ENCODE data around the gene NOTCH4. TPM values are rescaled to one million over a fixed set of nuclear protein-coding genes. Genes with fewer than 3 reads are reported as not detected.
A peak's percentile ranks its signal among the peaks of the same experiment; 100 is the strongest.

NOTCH4 gene
- total and polyA plus RNA-seq, 9 of the 15 experiments (the other 6 are each of a cell fraction or from before 2014, with no cell fraction given) = 0.24 to 4.3 (median 1.7) TPM

GRCh38 chr6:32178547-32179440 lies 45.1 kb downstream of the NOTCH4 start (continued):
- TF ChIP-seq, protein P1, sequence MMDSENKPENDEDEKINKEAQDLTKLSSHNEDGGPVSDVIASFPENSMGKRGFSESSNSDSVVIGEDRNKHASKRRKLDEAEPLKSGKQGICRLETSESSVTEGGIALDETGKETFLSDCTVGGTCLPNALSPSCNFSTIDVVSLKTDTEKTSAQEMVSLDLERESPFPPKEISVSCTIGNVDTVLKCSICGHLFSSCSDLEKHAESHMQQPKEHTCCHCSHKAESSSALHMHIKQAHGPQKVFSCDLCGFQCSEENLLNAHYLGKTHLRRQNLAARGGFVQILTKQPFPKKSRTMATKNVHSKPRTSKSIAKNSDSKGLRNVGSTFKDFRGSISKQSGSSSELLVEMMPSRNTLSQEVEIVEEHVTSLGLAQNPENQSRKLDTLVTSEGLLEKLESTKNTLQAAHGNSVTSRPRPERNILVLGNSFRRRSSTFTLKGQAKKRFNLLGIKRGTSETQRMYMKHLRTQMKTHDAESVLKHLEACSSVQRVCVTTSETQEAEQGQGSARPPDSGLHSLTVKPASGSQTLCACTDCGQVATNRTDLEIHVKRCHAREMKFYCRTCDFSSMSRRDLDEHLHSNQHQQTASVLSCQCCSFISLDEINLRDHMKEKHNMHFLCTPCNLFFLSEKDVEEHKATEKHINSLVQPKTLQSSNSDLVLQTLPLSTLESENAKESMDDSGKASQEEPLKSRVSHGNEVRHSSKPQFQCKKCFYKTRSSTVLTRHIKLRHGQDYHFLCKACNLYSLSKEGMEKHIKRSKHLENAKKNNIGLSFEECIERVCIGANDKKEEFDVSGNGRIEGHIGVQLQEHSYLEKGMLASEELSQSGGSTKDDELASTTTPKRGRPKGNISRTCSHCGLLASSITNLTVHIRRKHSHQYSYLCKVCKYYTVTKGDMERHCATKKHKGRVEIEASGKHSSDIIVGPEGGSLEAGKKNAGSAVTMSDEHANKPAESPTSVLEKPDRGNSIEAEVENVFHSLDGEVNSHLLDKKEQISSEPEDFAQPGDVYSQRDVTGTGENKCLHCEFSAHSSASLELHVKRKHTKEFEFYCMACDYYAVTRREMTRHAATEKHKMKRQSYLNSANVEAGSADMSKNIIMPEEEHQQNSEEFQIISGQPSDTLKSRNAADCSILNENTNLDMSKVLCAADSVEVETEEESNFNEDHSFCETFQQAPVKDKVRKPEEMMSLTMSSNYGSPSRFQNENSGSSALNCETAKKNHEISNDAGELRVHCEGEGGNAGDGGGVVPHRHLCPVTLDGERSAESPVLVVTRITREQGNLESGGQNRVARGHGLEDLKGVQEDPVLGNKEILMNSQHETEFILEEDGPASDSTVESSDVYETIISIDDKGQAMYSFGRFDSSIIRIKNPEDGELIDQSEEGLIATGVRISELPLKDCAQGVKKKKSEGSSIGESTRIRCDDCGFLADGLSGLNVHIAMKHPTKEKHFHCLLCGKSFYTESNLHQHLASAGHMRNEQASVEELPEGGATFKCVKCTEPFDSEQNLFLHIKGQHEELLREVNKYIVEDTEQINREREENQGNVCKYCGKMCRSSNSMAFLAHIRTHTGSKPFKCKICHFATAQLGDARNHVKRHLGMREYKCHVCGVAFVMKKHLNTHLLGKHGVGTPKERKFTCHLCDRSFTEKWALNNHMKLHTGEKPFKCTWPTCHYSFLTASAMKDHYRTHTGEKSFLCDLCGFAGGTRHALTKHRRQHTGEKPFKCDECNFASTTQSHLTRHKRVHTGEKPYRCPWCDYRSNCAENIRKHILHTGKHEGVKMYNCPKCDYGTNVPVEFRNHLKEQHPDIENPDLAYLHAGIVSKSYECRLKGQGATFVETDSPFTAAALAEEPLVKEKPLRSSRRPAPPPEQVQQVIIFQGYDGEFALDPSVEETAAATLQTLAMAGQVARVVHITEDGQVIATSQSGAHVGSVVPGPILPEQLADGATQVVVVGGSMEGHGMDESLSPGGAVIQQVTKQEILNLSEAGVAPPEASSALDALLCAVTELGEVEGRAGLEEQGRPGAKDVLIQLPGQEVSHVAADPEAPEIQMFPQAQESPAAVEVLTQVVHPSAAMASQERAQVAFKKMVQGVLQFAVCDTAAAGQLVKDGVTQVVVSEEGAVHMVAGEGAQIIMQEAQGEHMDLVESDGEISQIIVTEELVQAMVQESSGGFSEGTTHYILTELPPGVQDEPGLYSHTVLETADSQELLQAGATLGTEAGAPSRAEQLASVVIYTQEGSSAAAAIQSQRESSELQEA (IDR thresholded peaks at IDR 0.05; ENCODE audit: low read depth) = no peak
- no peak for TF ChIP-seq ZBTB8A (IDR thresholded peaks at IDR 0.05; ENCODE audit: partially characterized antibody)
- TF ChIP-seq TCFL5 (CRISPR knock-in tag; conservative IDR thresholded peaks at IDR 0.05) = no peak
- TF ChIP-seq XRCC5 (IDR thresholded peaks at IDR 0.05; ENCODE audit: low read depth, low read length) = 0 out of 2 replicates have a peak, but pooled peaks have one; percentile 24
- TF ChIP-seq BRCA1 (IDR thresholded peaks at IDR 0.05) = no peak
- no peak for TF ChIP-seq BRCA1 (CRISPR knock-in tag; IDR thresholded peaks at IDR 0.05)
- TF ChIP-seq FOXJ3 (CRISPR knock-in tag; IDR thresholded peaks at IDR 0.05) = no peak
- TF ChIP-seq MCM7 (IDR thresholded peaks at IDR 0.05) = no peak; a peak in 1 of 4 replicates
- TF ChIP-seq TBL1XR1 (IDR thresholded peaks at IDR 0.05; ENCODE audit: low read length in 2 of 2) = no peak
- TF ChIP-seq MEF2A (IDR thresholded peaks at IDR 0.05; ENCODE audit: control insufficient read depth, low read depth, low read length) = no peak
- no peak for TF ChIP-seq SNRNP70 (optimal IDR thresholded peaks at IDR 0.05; ENCODE audit: low read depth, low read length)
- no peak for TF ChIP-seq ZNF354B (CRISPR knock-in tag; IDR thresholded peaks at IDR 0.05)
- TF ChIP-seq IFI16 (CRISPR knock-in tag; IDR thresholded peaks at IDR 0.05) = no peak
- TF ChIP-seq TCF7 (IDR thresholded peaks at IDR 0.05; ENCODE audit: borderline replicate concordance) = no peak
- TF ChIP-seq, protein P2, sequence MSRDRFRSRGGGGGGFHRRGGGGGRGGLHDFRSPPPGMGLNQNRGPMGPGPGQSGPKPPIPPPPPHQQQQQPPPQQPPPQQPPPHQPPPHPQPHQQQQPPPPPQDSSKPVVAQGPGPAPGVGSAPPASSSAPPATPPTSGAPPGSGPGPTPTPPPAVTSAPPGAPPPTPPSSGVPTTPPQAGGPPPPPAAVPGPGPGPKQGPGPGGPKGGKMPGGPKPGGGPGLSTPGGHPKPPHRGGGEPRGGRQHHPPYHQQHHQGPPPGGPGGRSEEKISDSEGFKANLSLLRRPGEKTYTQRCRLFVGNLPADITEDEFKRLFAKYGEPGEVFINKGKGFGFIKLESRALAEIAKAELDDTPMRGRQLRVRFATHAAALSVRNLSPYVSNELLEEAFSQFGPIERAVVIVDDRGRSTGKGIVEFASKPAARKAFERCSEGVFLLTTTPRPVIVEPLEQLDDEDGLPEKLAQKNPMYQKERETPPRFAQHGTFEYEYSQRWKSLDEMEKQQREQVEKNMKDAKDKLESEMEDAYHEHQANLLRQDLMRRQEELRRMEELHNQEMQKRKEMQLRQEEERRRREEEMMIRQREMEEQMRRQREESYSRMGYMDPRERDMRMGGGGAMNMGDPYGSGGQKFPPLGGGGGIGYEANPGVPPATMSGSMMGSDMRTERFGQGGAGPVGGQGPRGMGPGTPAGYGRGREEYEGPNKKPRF (IDR thresholded peaks at IDR 0.05; ENCODE audit: low read depth, low read length) = no peak
- TF ChIP-seq, protein P3, sequence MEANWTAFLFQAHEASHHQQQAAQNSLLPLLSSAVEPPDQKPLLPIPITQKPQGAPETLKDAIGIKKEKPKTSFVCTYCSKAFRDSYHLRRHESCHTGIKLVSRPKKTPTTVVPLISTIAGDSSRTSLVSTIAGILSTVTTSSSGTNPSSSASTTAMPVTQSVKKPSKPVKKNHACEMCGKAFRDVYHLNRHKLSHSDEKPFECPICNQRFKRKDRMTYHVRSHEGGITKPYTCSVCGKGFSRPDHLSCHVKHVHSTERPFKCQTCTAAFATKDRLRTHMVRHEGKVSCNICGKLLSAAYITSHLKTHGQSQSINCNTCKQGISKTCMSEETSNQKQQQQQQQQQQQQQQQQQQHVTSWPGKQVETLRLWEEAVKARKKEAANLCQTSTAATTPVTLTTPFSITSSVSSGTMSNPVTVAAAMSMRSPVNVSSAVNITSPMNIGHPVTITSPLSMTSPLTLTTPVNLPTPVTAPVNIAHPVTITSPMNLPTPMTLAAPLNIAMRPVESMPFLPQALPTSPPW (CRISPR knock-in tag; IDR thresholded peaks at IDR 0.05) = peak; percentile 4; the same call in 1 of the 2 replicates

All from K562 (cell line).